ENCODE measurements around the gene VAC14. TPM values are rescaled to one million over a fixed set of nuclear protein-coding genes. Genes with fewer than 3 reads are reported as not detected.

The VAC14 gene
- total RNA-seq, 4 donors from 2014 or later, result 31.1 to 47.0 (median 37.0) TPM

DNA sequence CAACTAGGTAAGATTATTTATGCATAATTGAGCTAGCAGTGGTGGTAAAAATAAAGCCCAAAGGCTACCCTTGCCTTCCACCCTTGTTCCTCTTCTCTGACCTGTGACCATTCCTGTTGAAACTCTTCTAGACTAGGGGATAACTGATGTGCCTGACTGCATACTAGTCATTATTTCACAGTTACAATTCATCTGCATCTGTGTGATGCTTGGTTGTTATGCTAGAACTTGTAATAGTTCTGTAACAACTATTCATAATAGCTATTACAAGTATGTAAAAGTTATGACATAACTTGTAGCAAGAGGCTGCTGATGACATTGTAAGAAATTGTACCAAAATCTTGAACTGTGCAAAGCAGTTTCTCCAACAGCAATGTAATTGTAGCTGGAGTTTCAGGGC is 2.4 kb upstream of the VAC14 start:
- H3K4me1 ChIP-seq, result peaks cover 9 to 30% (median 22%) of the 10 kb centered on the region in 4 donors
- TF ChIP-seq POLR2A (IDR thresholded peaks at IDR 0.05; ENCODE audit: low read depth) (no peak), POLR2AphosphoS5 (IDR thresholded peaks at IDR 0.05) (no peak), EP300 (IDR thresholded peaks at IDR 0.05) (no peak)
- TF ChIP-seq, protein P1, sequence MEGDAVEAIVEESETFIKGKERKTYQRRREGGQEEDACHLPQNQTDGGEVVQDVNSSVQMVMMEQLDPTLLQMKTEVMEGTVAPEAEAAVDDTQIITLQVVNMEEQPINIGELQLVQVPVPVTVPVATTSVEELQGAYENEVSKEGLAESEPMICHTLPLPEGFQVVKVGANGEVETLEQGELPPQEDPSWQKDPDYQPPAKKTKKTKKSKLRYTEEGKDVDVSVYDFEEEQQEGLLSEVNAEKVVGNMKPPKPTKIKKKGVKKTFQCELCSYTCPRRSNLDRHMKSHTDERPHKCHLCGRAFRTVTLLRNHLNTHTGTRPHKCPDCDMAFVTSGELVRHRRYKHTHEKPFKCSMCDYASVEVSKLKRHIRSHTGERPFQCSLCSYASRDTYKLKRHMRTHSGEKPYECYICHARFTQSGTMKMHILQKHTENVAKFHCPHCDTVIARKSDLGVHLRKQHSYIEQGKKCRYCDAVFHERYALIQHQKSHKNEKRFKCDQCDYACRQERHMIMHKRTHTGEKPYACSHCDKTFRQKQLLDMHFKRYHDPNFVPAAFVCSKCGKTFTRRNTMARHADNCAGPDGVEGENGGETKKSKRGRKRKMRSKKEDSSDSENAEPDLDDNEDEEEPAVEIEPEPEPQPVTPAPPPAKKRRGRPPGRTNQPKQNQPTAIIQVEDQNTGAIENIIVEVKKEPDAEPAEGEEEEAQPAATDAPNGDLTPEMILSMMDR (IDR thresholded peaks at IDR 0.05), result no peak
- H3K36me3 ChIP-seq, result peaks cover 0 to 6% (median 2%) of the 10 kb centered on the region in 4 donors
- intact Hi-C loops (cut with DNase I), result loop anchor here (5.0 kb wide), 1 partner anchor 554 kb away; the partner anchor contains the start of gene CALB2
- H3K4me3 ChIP-seq, result no peak overlapping the region
- no peak for DNase-seq (ENCODE audit: extremely low spot score)
- peaks cover 0 to 16% (median 0%) of the 10 kb centered on the region in 4 donors for H3K27me3 ChIP-seq
- H3K9me3 ChIP-seq, result peaks cover 0 to 10% (median 3%) of the 10 kb centered on the region in 4 donors
- H3K27ac ChIP-seq (replicated peaks in 1 of 4), result no peak overlapping the region

DNA sequence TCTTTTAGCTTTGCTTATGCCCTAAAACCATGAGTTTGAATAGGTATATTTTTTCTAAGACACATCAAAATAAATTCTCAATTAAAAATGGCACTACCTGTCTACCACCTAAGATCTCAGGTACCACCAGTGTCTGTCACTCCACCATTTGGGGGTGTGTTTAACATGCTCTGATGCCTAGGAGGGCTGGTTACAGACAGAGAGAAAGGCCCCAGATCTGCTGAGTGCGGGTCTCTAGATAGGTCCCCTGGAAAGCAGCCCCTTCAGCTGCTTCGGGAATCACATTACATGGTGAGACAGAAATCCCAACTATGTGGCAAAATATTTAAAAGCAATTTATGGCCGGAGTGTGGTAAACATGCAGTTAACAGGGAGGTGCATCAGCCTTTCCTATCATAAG is 653 bp upstream of the VAC14 start:
- TF ChIP-seq POLR2A (IDR thresholded peaks at IDR 0.05; ENCODE audit: low read depth) (no peak), EP300 (IDR thresholded peaks at IDR 0.05) (no peak), POLR2AphosphoS5 (IDR thresholded peaks at IDR 0.05) (no peak)
- TF ChIP-seq, protein P1 (IDR thresholded peaks at IDR 0.05), result no peak
- intact Hi-C loops (cut with DNase I), result loop anchor here (5.0 kb wide), 1 partner anchor 556 kb away; the partner anchor contains the start of gene CALB2
- H3K9me3 ChIP-seq, result peaks cover 0 to 10% (median 3%) of the 10 kb centered on the region in 4 donors
- peaks cover 0 to 4% (median 0%) of the 10 kb centered on the region in 4 donors for H3K27me3 ChIP-seq
- H3K36me3 ChIP-seq, result peaks cover 0 to 17% (median 4%) of the 10 kb centered on the region in 4 donors
- 61% methylated on average over 3 of the region's 3 CpGs for WGBS
- peaks cover 9 to 31% (median 22%) of the 10 kb centered on the region in 4 donors for H3K4me1 ChIP-seq
- H3K27ac ChIP-seq (replicated peaks in 1 of 4), result no peak overlapping the region
- peak overlapping the region in 3 of 4 donors; percentile 79 to 93 (median 85) for H3K4me3 ChIP-seq
- DNase-seq (ENCODE audit: extremely low spot score), result no peak

DNA sequence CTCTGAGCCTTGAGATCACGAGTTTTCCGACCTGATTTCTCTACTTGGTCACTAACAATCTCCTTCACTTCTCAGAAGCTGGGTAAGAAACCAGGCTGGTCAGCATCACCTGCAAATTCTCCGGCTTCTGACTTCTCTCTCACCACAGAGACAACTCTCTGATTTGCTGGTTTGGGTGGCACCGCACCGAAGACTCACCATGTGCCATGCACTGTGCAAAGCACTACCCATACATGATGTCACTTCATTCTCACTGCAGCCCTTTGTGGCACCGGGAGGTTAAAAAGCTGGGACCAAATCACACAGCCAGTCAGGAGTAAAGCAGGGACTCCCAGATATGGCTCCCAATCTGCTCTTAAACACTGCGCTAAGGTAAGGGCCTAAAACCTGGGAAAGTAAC is 647 bp downstream of the VAC14 start:
- TF ChIP-seq POLR2A (IDR thresholded peaks at IDR 0.05; ENCODE audit: low read depth) (no peak), EP300 (IDR thresholded peaks at IDR 0.05) (no peak), POLR2AphosphoS5 (IDR thresholded peaks at IDR 0.05) (no peak)
- TF ChIP-seq, protein P1 (IDR thresholded peaks at IDR 0.05), result no peak
- no peak for DNase-seq (ENCODE audit: extremely low spot score)
- WGBS, result 16% methylated on average over 6 of the region's 7 CpGs
- intact Hi-C loops (cut with DNase I), result loop anchor here (5.0 kb wide), 1 partner anchor 557 kb away; the partner anchor contains the start of gene CALB2
- H3K27ac ChIP-seq (replicated peaks in 1 of 4), result peak overlapping the region; percentile 64 to 72 (median 70)
- no peaks in the 10 kb centered on the region for H3K27me3 ChIP-seq
- peaks cover 0 to 21% (median 4%) of the 10 kb centered on the region in 4 donors for H3K36me3 ChIP-seq
- H3K4me3 ChIP-seq, result peak overlapping the region; percentile 79 to 93 (median 89)
- peaks cover 0 to 10% (median 3%) of the 10 kb centered on the region in 4 donors for H3K9me3 ChIP-seq
- H3K4me1 ChIP-seq, result peaks cover 9 to 31% (median 22%) of the 10 kb centered on the region in 4 donors

DNA sequence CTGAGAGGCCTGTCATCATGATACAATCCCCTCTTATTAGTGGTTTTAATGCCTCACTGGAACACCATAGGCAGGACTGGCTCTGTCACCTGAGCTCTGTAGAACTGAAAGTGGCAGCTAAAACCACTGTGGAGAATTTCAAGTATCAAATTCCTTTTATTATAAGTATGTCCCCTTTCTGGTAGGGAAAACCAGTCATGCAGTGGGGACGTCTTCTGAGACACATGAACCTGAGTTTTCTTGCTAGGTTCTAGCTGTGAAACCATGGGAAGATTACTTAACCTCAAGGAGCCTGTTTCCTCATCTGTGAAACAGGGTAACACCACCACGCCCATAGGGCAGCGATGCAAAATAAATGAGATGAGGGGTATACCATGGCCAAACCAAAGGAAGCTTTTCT is 4.7 kb downstream of the VAC14 start:
- Histone ChIP-seq H3K27ac (replicated peaks in 1 of 4) (no peak overlapping the region), H3K36me3 (peaks cover 0 to 21% (median 4%) of the 10 kb centered on the region in 4 donors), H3K4me1 (peaks cover 9 to 28% (median 22%) of the 10 kb centered on the region in 4 donors), H3K9me3 (no peaks in the 10 kb centered on the region), H3K4me3 (no peak overlapping the region), H3K27me3 (no peaks in the 10 kb centered on the region)
- no peak for DNase-seq (ENCODE audit: extremely low spot score)
- no peak for TF ChIP-seq POLR2A (IDR thresholded peaks at IDR 0.05; ENCODE audit: low read depth)
- no peak for TF ChIP-seq POLR2AphosphoS5 (IDR thresholded peaks at IDR 0.05)
- no peak for TF ChIP-seq EP300 (IDR thresholded peaks at IDR 0.05)
- TF ChIP-seq, protein P1 (IDR thresholded peaks at IDR 0.05), result no peak
- WGBS, result 92% methylated on average over 3 of the region's 3 CpGs
- intact Hi-C loops (cut with DNase I), result no loop called here

All from esophagus muscularis mucosa (tissue), 4 donors.